CD4-positive, alpha-beta T cell treated with Interleukin-15 for 4 hours (primary cell): ENCODE data around the gene NNMT.
A peak's percentile ranks its signal among the peaks of the same experiment; 100 is the strongest.

Experiments used
- DNase-seq: peaks from one replicate; pipeline ENCODE4 v3.0.0-alpha.2; 2020; ENCODE audit warnings: low spot score

NNMT gene

DNA sequence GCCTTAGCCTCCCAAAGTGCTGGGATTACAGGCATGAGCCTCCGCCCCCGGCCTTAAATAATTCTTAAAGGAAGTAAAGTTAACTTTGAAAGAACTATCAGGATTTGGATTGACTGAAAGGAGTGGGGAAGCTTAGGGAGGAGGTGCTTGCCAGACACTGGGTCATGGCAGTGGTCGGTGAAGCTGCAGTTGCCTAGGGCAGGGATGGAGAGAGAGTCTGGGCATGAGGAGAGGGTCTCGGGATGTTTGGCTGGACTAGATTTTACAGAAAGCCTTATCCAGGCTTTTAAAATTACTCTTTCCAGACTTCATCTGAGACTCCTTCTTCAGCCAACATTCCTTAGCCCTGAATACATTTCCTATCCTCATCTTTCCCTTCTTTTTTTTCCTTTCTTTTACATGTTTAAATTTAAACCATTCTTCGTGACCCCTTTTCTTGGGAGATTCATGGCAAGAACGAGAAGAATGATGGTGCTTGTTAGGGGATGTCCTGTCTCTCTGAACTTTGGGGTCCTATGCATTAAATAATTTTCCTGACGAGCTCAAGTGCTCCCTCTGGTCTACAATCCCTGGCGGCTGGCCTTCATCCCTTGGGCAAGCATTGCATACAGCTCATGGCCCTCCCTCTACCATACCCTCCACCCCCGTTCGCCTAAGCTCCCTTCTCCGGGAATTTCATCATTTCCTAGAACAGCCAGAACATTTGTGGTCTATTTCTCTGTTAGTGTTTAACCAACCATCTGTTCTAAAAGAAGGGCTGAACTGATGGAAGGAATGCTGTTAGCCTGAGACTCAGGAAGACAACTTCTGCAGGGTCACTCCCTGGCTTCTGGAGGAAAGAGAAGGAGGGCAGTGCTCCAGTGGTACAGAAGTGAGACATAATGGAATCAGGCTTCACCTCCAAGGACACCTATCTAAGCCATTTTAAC lies at the start of gene NNMT:
NNMT (plus strand) TSS at position 724 of the 929 bp plus-strand sequence; CDS start at position 882, 158 bp downstream.
- DNase-seq, result no peak

DNA sequence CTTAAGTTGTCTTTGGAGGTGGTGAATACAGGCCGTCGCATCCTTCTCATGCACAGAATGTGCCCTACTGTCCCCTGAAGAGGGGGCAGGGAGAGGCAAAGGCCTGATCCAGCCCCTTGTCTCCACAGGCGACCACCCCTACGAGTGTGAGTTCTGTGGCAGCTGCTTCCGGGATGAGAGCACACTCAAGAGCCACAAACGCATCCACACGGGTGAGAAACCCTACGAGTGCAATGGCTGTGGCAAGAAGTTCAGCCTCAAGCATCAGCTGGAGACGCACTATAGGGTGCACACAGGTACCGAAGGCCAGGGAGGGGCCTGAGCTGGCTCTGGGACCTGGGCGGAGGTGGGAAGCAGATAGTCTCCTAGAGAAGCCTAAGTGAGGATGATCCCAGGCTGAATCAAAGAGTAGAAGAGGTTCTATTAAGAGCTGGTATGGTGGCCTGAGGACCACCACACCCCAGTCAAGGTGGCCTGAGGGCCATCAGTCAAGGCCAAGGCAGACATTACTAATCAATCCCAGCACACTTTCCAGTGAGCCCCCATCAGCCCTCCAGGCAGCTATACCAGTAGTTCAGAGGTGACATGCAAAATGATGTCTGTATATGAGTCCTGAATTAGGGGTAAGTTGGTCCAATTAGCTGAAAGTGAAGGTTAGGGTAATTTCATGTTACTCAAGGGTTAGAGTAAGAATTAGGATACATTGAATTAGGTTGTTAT lies 49.0 kb upstream of the NNMT start:
- DNase-seq, result no peak

DNA sequence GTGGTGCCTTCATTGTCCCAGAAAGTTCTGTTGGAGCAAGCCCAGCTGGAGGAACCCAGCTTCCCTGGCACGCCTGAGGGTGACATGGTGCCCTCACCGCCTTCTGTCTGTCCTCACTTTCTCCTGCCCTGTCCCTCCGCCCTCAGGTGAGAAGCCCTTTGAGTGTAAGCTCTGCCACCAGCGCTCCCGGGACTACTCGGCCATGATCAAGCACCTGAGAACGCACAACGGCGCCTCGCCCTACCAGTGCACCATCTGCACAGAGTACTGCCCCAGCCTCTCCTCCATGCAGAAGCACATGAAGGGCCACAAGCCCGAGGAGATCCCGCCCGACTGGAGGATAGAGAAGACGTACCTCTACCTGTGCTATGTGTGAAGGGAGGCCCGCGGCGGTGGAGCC lies 46.0 kb upstream of the NNMT start:
- no peak for DNase-seq

DNA sequence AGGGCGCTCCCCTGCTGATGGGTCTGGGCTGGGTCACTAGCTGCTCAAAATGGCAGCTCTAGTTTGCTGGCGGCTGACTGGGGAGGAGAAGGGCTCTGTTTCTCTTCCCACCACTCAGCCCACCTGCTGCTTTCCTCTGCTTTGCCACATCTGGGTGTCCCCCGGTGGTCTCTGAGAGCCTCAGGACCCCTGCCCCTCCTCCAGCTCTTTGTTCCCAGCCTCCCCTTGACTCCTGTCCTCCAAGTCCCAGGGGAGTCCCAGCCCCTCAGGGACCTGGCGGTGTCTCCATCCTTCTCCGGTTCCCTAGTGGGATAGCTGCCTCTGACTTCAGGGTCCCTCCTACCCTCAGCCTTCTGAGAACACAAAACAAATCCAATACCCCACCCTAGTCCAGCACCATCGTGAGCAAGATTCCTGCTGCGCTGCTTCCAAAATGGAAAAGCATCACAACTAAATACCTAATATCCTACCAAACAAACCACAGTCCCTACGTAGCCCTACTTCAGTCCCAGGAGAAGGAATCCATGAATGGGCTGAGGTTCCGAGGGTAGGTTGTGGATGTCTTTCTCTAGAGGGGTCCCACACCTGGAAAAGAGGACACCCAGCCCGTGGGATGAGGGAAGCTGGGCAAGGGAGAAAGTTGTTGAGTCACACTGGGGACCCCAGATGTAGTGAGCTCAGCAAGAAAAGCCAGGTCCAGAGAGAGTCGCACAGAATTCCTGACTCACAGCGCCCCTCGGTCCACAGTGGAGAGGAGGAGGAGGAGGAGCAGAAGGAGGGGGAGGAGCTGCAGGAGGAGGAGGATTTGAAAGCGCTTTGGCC lies 45.0 kb upstream of the NNMT start:
- DNase-seq, result no peak

DNA sequence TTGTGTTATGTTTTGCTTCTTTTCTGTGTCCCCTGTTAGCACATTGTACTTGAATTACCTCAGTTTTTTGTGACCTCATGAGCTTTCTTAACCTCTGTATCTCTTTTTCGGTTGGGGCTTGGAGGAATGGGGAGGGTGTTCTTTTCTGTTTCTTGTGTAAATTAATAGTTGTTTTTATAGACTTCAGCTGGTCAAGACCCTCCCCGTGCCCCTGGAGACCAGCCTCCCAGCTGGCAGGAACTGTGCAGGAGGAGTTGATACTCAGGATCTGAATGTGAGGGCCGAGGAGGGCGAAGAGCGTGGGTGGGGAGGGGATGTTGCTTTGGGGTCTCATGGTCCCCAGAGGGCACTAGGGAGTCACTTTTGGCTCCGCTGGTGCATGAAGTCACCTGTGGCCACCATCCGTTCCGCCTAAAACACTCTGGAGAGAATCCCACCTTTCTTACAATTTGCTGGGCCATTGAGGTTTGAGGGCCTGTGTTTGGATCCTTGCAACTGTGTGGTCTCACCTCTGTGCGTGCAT lies 44.3 kb upstream of the NNMT start:
- no peak for DNase-seq

DNA sequence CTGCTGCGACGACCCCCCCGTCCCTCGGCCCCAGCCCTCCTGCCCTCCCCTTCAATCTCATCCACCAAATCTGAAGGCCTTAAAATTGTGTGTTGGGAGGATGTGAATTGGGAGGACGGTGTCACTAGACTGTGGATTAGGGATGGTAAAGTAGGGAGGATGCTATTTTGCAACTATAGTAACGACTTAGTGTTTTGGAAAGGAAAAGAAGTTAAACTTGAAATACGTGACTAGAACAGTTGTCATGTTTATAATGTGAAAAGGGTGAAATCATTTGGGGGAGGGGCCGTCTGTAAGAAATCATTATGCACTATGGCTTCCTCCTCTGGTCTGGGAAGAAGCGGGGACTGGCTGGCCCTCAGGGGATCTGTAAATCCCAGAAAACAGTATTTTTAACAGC lies 43.4 kb upstream of the NNMT start:
- no peak for DNase-seq

DNA sequence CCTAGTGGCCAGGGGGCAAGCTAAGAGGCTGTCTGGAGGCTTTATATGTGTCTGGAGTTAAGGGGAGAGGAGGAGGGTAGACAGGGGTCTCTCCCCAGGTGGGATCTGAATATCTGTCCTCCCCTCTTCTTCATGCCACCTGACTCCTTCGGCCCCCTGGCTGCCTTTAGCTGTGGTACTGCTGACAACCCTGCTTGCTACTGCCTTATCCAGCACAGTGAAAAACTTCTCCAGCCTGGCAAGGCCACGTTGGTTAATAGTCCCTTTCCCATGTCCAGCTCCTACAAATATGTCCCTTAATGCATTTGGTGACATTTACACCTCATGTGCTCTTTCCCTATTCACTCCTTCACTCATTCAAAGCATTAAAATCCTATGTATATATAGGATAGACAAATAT lies 42.4 kb upstream of the NNMT start:
- DNase-seq, result no peak

DNA sequence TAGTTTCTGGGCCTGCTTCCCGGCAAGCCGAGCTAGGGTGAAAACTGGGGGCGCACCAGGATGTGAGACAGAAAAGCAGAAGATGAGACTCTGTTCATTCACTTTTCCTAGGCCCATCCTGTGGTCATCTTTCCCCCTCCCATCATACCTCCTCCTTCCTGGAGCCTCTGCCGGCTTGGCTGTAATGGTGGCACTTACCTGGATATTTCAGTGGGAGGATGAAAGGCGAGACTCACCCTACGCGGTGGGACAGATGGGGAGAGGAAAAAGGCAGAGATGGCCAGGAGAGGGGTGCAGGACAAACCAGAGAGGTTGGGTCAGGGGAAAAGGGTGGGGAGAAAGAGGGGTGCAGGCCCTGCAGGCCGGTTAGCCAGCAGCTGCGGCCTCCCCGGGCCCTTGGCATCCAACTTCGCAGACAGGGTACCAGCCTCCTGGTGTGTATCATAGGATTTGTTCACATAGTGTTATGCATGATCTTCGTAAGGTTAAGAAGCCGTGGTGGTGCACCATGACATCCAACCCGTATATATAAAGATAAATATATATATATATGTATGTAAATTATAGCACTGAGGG lies 41.5 kb upstream of the NNMT start:
- no peak for DNase-seq

DNA sequence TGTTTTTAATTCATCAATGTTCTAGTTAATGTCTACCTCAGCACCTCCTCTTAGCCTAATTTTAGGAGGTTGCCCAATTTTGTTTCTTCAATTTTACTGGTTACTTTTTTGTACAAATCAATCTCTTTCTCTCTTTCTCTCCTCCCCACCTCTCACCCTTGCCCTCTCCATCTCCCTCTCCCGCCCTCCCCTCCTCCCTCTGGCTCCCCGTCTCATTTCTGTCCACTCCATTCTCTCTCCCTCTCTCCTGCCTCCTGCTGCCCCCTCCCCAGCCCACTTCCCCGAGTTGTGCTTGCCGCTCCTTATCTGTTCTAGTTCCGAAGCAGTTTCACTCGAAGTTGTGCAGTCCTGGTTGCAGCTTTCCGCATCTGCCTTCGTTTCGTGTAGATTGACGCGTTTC lies 40.9 kb upstream of the NNMT start:
- no peak for DNase-seq

DNA sequence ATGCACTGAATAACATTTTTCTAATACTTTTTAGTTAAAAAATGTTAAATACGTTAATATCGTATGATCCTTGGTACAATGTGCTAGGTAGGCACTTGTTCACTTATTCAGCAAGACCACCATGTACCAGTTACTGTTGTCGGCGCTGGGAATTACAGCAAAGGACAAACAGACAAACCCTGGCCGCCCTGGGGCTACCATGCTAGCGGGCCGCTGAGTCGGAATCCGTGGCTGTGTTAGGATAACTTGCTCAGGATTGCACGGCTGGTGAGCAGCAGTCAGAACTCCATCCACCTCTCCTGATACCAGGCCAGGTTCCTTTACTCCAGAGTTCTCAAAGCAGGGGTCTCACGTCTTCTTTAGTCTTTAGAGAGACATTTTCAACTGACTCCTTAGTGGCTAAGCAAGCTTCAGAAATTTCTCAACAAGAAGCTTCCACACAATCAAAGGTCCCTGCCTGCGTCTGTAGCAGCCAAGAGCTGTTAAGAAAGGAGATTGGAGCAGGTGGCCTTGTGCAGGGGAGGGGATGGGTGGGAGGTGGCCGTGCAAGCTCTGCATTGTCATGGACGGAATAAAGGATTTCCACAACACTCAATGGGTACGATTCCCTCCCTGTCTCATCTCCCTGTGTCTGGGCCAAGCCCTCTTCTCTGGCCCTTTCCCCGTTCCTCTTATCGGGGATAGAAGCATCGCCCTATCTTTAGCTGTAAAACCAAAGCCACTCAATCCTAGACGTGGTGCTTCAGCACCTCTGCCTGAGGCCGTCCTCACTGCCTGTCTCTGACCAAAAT lies 39.8 kb upstream of the NNMT start:
- no peak for DNase-seq

DNA sequence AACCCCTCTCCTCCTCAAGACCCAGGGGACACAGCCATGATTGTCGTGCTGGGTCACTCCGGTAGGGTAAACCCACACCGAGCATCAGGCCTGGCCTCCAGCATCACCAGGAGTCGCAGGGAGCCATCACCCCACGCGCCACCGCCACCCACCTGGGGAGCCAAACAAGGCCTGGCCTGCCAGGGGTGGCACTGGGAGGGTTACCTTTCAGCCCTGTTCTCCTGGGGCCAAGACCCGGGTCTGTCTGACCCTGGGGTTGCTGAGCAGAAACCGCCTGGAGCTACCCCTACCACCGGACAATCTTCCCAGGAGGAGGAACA lies 39.3 kb upstream of the NNMT start:
- DNase-seq, result no peak

DNA sequence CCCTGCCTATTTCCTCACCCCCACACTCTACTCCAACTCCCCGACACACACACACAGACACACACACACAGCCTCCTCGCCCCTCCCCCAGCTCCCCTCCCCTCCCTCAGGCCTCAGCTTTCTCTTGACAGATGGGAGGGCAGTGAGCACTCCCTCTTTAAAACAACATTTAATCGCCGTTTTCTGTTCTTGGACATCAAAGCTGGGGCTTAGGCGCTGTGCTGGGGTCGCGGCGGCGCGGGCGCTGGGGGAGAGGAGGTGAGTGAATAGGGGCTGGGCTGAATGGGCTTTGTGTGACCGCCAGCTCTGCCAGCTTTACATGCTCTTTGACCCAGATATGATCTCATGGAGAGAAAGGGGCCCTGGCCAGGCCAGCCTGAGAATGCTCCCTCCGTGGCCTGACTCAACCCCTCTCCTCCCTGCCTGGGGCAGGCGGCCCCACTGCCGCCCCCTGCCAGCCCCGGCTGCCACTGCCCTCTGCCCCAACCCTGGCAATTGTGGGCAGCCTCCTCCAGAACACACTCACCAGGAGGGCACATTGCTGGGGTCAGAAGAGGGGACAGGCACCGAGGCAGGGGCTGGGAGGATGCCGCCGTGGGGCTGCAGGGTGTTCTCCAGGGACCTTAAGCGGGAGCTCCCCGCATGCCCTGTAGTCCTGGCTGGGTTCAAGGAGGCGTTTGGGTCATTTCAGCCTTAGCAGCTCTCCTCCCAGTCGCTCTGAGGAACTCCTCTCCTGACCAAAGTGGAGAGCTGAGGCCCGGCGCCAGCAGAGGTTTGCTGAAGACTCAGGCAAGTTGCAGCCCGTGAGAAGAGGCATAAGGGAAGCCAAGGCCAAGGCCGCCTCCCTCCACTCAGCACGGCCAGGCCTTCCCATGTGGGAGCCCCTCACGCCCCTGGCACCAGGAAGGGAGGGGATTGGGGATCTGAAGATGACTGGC lies 38.3 kb upstream of the NNMT start:
- DNase-seq, result no peak

DNA sequence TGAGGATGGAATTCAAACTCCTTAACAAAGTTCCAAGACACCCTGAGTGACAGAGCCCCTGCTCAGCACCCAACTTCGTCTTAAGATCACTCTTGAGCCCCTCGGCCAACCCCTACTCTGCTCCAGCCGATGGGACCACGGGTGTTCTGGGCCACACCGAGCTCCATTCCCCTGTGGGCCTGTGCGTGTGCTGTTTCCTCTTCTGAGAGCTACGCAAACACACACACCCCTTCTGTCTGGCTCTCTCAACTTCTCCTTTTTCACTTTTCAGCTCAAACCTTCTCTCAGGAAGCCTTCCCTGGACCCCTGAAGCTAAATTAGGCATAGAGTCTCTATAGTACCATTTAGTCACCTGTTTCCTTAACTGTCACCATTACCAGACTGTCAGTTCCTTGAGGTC lies 37.5 kb upstream of the NNMT start:
- no peak for DNase-seq

DNA sequence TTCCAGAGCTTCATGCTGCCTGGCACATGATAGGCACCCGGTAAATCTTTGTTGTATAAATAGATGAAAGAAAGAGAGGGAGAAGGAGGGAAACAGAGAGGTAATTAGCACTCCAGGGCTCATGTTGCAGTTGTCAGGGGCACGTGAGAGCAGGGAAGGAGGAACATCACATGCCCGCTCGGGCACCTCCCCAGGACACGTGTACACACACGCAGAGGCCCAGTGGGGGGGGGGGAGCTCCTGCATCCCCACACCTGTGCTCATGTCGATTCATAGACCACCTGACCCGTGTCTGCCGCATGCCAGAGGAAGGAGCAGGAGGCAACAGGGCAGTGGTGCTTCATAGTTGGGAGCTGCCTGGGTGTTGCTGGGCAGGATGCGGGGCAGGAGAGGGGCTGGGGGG lies 37.1 kb upstream of the NNMT start:
- DNase-seq, result no peak

DNA sequence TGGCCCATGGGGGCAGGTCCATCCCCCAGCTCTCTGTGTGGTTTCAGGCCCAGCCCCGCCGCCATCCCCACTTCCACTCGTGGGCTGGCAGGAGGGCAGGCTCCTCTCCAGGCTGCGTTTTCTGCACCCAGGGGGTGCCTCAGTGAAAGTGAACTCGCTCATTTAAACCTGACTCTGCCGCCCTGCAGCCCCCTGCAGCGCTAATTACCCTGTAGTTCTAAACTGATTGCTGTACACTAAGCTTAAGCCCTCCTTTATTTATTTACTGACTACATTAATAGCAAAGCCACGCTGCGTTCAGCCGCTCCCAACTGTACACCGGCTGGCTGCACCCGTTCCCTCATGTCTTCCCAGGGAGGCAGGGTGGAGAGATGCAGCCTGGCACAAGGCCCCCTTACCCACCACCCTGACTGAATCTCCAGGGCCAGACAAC lies 36.6 kb upstream of the NNMT start:
- no peak for DNase-seq

DNA sequence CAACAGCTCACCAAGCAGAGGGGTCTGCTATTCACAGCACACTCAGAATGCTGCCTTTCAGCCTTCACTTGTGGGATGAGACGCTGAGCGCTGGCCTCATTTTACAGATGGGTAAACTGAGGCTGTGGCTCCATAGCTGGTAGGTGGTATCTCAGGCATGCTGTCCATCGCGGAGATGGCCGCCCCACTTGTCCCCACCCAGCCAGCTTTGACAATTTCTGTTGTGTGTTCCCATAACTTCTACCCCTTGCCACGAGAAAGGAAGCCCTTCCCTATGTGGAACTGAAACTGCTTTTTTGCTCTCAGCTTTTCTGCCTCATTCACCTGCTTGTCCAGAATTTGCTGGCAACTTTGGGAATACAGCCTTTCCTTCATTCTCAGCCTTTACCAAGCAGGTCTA lies 36.1 kb upstream of the NNMT start:
- no peak for DNase-seq

DNA sequence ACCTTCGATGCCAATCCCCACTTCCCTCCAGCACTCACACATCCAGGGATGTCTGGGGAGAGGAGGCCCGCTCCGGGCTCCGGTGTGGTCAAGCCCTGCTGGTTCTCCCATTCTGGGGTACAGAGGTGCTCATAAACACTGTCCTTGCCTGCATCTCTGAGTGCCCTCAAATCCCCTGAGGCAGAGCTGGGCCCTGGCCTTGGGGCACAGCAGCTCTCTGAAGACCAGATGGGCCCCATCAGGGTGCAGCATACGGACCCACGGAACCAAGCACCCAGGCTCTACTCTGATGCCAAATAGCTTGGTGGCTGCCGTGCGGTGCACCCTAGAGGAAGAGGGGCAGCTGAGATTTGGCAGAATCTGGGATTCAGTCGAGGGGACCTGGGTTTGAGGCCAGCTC lies 35.7 kb upstream of the NNMT start:
- no peak for DNase-seq

DNA sequence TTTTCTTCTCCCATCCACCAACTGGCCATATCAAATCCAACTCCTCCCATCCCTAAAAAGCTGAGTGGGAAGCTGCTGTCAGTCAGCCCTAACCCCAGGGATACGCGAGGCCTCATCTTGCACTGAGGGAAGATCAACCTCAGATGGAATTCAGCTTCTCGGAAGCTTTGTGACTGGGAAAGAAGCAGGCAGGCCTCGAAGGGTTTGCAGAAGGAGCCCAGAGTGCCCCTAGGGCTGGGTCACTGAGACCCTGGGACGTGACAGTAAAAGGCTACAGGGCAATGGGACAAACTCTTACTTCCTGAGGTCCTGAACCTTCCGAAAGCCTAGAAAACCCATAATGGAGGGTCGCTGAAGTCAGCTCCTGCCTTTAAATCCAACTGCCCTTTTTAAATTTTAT lies 34.4 kb upstream of the NNMT start:
- no peak for DNase-seq

DNA sequence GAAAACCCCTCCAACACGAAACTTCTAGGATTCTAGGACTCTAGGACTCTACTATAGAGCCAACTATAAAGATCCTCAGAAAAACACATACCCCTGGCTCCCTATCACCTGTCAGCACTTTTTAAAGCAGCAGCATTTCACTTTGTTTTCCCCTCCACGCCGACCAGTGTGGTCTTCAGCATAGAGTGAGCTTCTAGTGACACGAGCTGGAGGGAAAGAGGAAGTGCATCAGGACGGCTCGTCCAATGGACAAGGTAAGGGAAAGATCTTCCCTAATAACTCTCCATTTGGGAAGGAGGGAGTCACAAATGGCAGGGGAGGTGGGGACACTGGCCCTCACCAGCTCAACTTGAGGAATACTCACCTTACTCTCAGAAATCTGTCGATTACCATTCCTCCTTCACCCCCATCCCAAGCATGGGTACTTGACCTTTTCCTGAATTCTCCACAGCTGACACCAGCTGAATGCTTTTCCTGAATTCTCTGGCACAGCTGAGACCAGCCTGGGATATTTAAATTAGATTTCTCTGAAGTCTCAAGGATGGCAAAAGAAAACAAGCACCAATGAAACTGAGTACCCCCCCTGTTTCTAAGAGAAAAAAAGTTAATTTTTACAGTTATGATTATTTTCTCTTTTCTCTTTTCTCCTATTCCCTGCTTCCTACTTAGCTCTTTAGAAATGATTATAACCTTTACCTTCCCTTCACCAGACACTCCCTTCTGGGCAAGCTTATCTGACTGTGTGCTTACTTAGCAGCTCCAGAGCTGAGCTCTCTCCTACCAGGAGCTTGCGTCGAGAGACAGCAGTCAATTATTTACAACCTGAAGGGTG lies 33.3 kb upstream of the NNMT start:
- peak; percentile 12 for DNase-seq
